HG02798 (cell line): ENCODE results near the gene CAPZA2.
"Not testable (repeated sequence)": the region's sequence is repeated elsewhere in the genome, so short reads cannot be mapped to it uniquely, and the experiment has no call there.

ENCODE experiments used
- ATAC-seq: cut with Tn5 transposase; IDR thresholded peaks from one replicate; pipeline ENCODE4 v1.9.1; 2021; ENCODE audit warnings: mild to moderate bottlenecking; ENCODE audit not compliant: unreplicated experiment, poor library complexity

The CAPZA2 gene

GRCh38 chr7:116911801-116912200 lies 49.4 kb downstream of the CAPZA2 start:
- ATAC-seq = no peak

GRCh38 chr7:116912269-116912909 lies 50.0 kb downstream of the CAPZA2 start:
- no peak for ATAC-seq

- ATAC-seq = no peak
Measured at GRCh38 chr7:116918704-116919103, 56.3 kb downstream of the CAPZA2 start.

DNA sequence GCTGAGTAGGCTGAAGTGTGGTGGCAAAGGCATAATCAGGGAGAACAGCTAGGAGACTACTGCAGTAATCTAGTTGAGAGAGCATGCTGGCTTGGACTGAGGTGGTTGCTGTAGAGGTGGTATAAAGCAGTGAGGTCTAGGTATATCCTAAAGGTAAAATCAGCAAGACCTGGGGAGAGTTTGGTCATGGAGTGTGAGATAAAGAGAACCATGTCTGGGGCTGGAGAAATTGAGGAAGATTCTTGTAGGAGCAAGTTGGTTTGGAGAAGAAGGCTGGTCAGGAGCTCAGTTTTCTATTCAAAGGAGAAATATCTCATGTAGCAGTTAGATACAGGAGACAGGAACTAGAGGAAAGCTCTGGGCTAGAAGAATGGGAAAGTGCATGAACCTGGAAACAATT lies 58.0 kb downstream of the CAPZA2 start:
- ATAC-seq = no peak

DNA sequence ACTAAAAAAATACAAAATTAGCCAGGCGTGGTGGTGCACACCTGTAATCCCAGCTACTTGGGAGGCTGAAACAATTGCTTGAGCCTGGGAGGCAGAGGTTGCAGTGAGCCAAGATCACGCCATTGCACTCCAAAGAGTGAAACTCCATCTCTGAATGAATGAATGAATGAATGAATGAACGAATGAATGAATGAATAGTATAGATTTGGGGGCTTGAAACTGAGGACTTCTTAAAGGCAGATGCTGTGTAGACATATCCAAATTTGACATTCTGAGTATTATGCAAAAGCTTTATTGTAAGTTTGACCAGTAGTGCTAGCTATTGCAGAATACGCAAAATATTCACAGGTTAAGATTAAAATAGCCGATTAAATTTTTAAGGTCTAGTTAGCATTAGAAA lies 60.2 kb downstream of the CAPZA2 start:
- ATAC-seq = no peak

DNA sequence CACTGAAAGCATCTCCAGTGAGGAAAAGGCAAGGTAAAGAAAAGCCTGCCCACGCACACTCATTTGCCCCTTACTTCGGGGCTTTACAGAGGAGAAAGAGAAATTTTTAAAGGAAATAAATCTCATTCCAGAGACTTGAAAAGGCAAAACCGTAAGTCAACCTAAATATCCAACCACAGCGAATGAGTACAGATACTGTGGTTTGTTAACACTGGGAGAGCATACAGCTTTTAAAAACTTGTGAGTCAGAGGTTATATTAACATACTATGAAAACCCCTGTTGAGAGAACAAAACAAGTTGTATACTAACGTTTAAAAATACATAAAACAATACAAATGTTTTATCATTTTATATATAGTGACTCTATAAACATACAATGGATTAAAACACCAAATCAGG lies 62.4 kb downstream of the CAPZA2 start:
- no peak for ATAC-seq

DNA sequence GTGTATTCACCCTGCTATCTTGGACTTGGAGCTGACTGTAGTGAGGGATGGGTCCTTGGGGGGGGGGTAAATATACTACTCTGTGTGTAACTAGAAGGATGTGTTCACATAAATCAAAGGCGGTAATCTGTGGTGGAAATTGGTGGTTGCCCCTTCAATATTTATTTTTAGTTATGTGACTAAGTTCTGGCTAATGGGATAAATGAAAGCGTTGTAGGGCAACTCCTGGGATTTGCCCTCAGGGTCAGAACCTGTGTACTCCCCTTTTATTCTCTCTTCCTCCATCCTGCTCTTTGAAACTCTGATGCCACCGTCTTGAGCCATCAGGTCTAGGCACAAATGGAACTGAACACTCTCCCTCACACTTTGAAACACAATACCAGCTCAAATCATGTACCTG lies 66.6 kb downstream of the CAPZA2 start:
- no peak for ATAC-seq

GRCh38 chr7:116929914-116930913 lies 67.8 kb downstream of the CAPZA2 start:
- peak; percentile 84 for ATAC-seq

- no peak for ATAC-seq
Measured at GRCh38 chr7:116932566-116932965, 70.2 kb downstream of the CAPZA2 start.

DNA sequence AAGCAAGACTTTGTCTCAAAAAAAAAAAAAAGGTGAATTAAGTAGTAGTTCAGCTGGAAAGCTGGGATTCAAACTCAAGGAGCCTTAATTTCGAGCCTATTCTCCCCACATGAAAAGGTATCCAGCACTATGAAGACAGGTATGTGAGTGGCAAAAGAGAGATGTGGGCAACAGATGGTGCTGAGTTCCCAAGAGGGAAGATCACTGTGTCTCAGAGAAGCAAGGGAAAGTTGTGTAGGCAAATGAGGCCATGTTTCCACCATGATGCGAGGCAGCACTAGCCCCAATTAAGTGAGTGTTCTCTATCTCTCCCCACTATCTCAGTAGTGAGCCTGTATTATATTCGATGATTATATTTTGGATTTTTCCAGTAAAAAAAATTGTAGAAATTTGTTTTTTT lies 71.1 kb downstream of the CAPZA2 start:
- no peak for ATAC-seq

DNA sequence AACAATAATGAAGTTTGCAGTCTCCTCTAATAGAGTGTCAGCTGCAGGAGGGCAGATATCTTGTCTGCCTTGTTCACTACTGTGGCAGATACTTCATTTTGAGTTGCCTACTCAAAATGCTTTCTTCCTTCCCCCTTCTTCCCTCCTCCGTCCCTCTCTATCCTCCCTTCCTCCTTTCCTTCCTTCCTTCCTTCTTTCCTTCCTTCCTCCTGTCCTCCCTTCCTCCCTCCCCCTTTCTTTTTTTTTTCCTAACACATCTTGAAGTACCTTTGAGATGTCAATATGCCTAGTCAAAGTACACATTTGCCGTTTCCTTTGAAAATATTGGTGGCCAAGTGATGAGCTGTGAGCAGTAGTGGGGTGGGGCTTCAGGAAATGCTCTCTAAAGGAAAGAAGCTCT lies 72.2 kb downstream of the CAPZA2 start:
- ATAC-seq = no peak

DNA sequence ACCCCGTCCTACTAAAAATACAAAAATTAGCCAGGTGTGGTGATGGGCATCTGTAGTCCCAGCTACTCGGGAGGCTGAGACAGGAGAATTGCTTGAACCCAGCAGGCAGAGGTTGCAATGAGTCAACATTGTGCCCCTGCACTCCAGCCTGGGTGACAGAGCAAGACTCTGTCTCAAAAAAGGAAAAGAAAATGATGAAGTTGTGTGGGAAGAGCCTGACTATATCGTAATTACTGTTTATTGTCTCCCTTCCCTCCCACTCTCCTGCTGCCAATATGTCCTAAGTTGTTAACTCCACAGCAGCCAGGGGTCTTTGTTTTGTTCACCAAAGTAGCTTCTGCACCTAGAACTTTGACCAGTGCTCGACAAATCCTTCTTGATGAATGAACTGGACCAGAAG lies 74.5 kb downstream of the CAPZA2 start:
- ATAC-seq = not testable (repeated sequence)

DNA sequence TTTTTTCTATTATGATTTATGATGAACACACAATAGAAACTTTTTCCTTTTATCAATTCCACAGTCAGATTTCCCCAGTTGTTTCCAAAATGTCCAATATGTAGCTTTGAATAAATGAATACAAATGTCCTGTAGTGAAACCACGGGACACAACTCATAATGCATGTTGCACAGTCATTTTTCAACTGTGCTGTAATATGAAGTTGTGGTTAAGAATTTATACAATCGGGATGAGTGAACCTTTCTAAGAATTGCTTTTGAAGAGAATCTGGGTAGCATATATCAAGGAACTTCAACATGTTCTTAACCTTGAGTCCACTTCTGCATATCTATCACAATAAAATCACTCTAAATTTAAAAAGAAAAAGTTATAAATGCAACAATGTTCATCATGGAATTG lies 76.3 kb downstream of the CAPZA2 start:
- no peak for ATAC-seq

GRCh38 chr7:116940689-116941370 lies 78.4 kb downstream of the CAPZA2 start:
- ATAC-seq = no peak

GRCh38 chr7:116942504-116942903 lies 80.1 kb downstream of the CAPZA2 start:
- ATAC-seq = no peak

- ATAC-seq = no peak
Measured at GRCh38 chr7:116948934-116949333, 86.5 kb downstream of the CAPZA2 start.

- ATAC-seq = no peak
Measured at GRCh38 chr7:116949941-116950801, 87.8 kb downstream of the CAPZA2 start.

DNA sequence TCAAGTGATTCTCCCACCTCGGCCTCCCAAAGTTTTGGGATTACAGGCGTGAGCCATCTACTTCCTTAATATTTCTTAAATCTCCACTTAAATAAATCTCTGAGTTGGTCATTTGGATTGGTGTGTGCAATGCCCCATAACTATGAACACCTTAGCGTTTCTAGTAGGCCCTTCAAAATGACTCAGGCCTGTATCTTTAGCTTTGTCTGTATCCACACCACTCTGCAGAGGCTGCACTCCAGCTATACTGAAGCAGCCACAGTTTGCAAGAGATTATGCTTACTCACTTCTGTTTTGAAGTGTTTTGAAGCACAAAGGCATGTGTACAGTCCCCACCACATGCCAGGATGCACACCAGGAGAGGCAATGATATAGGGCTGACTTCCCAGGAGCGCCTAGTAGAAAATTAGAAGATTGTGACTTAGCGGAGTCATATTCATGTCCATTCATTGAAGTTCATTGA lies 88.5 kb downstream of the CAPZA2 start:
- no peak for ATAC-seq

DNA sequence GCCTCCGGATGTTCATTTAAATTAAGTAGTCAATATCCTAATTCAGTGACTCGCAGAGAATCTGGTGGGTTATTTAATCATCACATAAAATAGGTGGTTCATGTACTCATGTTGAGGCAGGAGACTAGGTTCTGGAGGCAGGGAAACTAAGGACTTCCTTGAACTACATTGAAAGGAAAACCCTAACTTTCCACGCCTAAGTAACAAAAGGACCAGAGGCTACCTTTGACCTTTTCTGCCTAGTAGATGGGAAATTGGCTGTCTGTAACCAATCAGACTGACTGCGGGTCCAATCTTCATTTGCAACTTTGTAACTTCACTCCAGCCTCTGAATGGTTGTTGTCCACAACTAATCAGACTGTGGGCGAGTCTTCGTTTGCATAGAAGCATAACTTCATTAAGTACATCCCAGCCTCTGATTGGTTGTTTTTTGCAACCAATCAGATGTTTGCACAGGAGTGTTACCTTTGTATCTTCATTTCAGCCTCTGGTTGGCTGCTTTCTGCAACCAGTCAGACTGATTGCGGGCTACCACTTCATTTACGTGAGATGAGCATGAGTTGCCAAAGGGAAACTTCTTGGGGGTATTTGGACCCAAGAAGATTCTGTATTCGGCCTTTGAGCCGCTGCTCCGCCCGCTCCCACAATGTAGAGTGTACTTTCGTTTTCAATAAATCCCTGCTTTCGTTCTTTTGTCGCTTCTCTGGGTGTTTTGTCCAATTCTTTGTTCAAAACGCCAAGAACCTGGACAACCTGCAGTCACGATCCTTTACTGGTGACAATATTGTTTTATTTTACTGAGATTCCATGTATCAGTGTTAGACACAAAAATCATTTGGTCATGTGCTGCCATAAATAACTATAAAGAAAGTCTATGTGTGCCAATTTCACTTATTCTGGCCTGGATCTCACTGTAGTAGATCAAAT lies 89.2 kb downstream of the CAPZA2 start:
- ATAC-seq = no peak
